ENCODE data around the gene PTCRA.
"Not testable (repeated sequence)": the region's sequence is repeated elsewhere in the genome, so short reads cannot be mapped to it uniquely, and the experiment has no call there.

The PTCRA gene

GRCh38 chr6:42902429-42903263 lies 13.2 kb upstream of the PTCRA start:
- DNase-seq (ENCODE audit: low read depth in 1 of 2, low spot score in 1 of 2): not testable (repeated sequence)

DNA sequence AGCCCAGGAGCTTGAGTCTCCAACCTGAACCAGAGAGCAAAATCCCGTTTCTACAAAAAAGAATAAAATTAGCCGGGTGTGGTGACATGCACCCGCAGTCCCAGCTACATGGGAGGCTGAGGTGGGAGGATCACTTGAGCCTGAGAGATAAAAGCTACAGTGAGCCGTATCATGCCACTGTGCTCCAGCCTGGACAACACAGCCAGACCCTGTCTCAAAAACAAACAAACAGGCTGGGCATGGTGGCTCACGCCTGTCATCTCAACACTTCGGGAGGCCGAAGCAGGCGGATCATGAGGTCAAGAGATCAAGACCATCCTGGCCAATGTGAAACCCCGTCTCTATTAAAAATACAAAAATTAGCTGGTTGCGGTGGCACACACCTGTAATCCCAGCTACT lies 11.4 kb upstream of the PTCRA start:
- DNase-seq (ENCODE audit: low read depth in 1 of 2, low spot score in 1 of 2): no peak

DNA sequence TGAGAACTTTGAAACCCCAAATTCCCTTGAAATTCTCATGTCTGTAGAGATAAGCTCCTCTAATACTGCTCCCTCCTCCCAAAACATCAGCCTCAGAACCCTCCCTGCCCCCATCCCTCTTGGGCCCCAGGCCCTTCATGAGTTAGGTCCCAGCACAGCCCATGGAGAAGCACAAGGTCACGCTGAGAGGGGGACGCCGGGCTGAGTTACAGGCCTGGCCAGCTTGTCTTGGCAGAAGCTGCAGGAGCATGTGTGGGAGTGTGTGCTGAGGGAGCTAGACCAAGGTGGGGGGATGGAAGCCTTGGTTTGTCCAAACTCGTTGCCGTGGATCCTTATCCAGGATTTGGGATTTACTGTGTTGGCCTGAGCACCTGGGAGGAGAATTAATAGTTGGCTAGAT lies 8.5 kb upstream of the PTCRA start:
- no peak for DNase-seq (ENCODE audit: low read depth in 1 of 2, low spot score in 1 of 2)

- no peak for DNase-seq (ENCODE audit: low read depth in 1 of 2, low spot score in 1 of 2)
Observed at GRCh38 chr6:42909835-42910234, 6.0 kb upstream of the PTCRA start.

DNA sequence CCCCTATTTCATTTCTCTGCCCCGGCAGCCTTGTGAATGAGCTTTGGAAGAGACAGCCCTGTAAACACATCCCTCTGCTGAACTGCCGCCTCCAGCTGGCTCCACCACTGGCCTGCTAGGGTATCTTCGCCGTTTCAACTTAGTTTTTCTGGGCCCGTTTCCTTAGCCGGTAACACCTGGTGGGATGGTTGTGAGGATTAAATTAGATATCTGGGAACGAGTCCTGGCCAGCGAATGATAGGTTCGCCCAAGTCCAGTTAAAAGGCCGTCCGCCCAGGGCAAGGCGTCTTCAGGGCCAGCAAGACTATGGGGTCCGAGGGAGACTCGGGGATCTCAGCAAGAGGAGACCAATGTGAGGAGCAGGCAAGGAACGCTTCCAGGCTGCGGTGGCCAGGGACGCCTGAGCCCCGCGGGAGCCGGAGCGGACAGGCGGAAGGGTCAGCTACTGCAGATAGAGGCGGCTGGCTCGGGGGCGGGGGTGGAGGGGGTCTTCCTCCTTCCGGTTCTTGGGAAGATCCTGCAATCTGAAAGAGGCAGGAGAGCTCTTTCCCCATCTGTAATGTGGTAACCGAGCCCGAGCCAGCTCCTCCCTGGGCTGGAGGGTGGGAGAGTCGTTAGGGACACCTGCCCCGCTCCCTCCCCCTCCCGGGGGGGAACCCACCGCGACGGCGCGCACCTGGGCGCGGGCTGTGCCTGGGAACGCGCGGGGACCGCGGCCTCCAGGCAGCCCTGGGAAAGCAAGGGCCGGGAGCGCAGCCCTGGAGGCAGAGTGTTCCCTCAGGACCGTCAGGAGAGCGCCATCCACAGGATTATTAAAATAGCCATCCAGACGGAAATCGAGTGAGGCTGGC lies 4.5 kb upstream of the PTCRA start:
- DNase-seq (ENCODE audit: low read depth in 1 of 2, low spot score in 1 of 2): no peak

DNA sequence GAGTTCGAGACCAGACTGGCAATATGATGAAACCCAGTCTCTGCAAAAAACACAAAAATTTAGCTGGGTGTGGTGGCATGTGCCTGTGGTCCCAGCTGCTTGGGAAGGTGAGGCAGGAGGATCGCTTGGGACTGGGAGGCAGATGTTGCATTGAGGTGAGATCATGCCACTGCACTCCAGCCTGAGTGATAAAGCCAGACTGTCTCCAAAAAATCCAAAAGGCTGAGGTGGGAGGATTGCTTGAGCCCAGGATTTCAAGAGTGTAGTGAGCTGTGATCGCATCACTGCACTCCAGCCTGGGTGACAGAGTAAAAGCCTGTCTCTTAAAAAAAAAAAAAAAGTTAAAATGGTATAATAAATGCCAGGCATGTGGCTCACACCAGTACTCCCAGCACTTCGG lies 1.3 kb upstream of the PTCRA start:
- no peak for DNase-seq (ENCODE audit: low read depth in 1 of 2, low spot score in 1 of 2)

- no peak for DNase-seq (ENCODE audit: low read depth in 1 of 2, low spot score in 1 of 2)
Observed at GRCh38 chr6:42916288-42916687, 435 bp downstream of the PTCRA start.

DNA sequence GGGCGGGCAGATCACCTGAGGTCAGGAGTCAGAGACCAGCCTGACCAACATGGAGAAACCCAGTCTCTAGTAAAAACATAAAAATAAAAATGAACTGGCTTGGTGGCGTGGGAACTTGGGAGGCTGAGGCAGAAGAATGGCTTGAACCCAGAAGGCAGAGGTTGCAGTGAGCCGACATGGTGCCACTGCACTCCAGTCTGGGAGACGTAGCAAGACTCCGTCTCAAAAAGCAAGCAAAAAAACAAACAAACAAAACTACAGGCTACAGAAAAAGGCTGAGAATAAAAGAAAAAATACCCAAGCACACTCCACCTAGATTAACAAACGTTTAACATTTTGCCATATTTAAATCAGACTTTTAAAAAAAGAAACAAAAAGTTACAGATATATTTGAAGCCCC lies 5.9 kb downstream of the PTCRA start:
- no peak for DNase-seq (ENCODE audit: low read depth in 1 of 2, low spot score in 1 of 2)

GRCh38 chr6:42923666-42924065 lies 7.8 kb downstream of the PTCRA start:
- DNase-seq (ENCODE audit: low read depth in 1 of 2, low spot score in 1 of 2): no peak

DNA sequence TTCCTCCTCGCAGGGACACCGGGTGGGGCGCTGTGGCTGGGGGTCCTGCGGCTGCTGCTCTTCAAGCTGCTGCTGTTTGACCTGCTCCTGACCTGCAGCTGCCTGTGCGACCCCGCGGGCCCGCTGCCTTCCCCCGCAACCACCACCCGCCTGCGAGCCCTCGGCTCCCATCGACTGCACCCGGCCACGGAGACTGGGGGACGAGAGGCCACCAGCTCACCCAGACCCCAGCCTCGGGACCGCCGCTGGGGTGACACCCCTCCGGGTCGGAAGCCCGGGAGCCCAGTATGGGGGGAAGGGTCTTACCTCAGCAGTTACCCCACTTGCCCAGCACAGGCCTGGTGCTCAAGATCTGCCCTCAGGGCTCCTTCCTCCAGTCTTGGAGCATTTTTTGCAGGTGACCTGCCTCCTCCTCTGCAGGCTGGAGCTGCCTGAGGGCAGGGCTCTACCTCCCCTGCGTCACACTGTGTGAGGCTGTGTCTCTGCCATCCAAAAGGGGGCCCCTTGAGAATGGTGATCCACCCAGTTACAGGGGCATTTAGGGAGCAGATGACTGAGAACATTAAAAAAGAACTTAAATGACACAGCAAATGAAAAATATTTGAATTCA lies 9.5 kb downstream of the PTCRA start:
- no peak for DNase-seq (ENCODE audit: low read depth in 1 of 2, low spot score in 1 of 2)

DNA sequence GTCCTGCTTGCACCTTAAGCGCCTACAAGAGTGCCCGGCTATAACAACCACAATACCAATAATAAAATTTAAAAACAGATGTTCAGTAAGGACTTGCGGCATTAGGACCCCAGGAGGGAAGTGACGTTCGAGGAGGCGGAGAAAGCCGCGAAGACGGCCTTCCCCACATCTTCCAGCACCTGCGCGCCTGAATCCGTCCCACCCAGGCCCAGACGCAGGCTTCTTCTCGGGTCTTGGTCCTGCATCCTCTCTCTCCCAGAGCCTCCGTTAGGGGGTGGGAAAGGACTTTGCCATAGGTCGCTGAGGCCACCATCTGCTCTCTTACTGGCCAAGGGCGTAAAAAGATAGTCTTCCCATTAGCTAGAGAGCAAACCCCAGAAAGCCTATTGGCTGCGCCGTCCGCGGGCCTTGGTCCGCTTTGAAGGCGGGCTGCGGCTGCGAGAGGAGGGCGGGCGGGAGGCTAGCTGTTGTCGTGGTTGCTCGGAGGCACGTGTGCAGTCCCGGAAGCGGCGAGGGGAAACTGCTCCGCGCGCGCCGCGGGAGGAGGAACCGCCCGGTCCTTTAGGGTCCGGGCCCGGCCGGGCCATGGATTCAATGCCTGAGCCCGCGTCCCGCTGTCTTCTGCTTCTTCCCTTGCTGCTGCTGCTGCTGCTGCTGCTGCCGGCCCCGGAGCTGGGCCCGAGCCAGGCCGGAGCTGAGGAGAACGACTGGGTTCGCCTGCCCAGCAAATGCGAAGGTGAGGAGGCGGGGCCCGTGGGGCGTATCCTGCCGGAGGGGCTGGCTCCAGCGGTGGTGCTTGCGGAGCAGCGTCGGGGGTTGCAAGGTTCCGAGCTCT lies 13.3 kb downstream of the PTCRA start, which contains the start of gene CNPY3:
Gene CNPY3, plus strand, starts transcription at position 495 of the 835 bp plus-strand sequence. Its CDS starts 91 bp downstream, at position 586.
- DNase-seq (ENCODE audit: low read depth in 1 of 2, low spot score in 1 of 2): peak; percentile 80 to 92

DNA sequence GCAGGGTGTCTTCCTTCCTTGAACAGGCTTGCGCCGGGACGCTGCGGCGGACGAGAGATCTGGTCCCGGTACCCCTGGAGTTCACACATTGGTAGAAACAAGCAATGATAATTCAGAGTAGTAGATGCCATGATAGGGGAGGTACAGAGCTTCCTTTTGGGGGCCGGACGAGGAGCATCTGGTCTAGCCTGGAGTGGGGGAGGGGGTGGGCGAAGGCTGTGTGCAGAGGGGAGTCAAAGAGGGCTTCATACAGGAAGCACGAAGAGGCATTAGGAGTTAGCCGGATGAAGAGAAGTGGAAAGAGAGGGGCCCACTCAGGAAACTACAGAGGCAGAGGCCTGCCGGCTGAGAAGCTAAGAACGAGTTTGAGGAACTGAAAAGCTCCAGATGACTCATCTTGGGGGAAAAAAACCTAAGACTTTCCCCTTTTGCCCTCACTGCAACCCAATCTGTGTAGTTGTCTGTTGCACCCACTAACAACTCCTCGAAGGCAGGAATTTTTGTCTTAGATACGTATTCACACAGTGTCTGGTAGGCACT lies 14.0 kb downstream of the PTCRA start:
- peak; percentile 44 to 65 for DNase-seq (ENCODE audit: low read depth in 1 of 2, low spot score in 1 of 2)

GRCh38 chr6:42932412-42932811 lies 16.6 kb downstream of the PTCRA start:
- no peak for DNase-seq (ENCODE audit: low read depth in 1 of 2, low spot score in 1 of 2)

DNA sequence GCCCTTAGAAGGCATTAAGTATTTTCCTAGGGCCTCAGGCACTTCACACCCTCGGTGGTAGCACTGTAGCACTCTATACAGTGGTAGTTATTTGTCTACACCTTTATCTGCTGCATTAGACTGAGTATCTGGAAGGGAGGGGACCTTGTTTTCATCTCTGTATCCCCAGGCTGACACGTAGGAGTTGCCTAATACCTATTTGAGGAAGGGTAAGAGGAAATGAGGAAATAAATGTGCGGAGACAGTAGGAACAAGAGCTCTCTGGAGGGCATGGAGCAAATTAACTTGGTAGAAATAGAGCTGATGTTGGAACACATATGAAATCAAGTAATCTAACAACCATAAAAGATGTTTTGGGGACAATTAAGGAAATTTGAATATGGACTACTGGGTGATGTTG lies 17.4 kb downstream of the PTCRA start:
- DNase-seq (ENCODE audit: low read depth in 1 of 2, low spot score in 1 of 2): no peak

DNA sequence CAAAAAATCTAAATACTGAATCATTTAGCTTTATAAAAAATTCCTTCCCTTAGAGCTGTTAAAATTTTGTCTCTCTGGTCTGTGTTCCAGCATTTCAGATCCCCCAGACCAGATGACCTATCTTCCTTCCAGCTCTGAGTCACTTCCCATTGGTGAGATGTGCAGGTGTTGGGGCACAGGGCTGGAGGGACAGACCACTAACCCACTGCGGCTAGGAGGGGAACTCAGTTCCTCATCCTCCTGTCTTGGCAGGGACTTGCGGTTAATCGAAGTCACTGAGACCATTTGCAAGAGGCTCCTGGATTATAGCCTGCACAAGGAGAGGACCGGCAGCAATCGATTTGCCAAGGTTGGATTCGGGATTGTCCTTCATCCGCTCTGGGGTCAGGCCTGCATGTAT lies 19.5 kb downstream of the PTCRA start:
- no peak for DNase-seq (ENCODE audit: low read depth in 1 of 2, low spot score in 1 of 2)

DNA sequence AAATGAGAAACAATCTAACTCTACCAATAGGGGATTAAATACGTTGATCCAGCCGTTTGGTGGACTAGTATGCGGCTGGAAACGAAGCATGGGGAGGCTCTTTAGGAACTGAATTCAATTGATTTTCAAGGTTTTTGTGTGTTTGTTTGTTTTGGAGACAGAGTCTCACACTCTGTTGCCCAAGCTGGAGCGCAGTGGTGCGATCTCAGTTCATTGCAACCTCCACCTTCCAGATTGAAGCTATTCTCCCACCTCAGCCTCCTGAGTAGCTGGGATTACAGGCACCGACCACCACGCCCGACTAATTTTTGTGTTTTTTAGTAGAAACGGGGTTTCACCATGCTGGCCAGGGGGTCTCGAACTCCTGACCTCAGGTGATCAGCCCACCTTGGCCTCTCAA lies 20.5 kb downstream of the PTCRA start:
- no peak for DNase-seq (ENCODE audit: low read depth in 1 of 2, low spot score in 1 of 2)

GRCh38 chr6:42937548-42938427 lies 21.9 kb downstream of the PTCRA start:
- no peak for DNase-seq (ENCODE audit: low read depth in 1 of 2, low spot score in 1 of 2)

- DNase-seq (ENCODE audit: low read depth in 1 of 2, low spot score in 1 of 2): no peak
Observed at GRCh38 chr6:42938428-42938796, 22.6 kb downstream of the PTCRA start.

DNA sequence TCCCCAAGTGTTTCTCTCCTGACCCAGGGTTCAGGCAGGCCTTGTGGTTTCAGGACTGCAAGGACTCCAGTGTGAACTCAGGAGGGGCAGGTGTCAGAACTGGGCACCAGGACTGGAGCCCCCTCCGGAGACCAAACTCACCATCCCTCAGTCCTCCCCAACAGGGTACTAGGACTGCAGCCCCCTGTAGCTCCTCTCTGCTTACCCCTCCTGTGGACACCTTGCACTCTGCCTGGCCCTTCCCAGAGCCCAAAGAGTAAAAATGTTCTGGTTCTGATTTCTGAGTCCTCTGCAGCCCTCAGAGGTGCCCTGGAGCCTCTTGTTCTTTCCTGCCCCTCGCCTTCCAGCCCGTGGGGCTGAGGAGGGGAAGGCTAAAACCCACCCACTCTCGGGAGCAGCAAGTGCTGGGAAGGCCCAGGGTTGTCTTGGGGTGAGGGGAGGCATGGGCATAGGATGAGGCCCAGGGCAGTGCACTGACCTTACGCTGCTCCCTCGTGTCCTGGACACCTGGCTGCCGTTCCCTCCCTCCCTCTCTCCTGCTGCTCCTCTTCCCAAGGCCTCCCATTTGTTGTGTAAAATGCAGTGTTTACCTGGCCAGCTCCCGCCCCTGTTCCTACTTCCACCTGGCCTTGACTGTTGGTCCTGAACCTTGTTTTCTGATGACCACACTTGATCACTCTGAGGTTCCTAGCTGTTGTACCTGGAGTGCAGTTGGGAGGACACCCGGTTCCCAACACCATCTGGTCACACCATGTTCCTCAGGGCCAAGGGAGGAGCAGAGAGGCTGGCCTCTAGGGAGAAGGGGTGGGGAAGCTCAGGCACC lies 23.3 kb downstream of the PTCRA start:
- no peak for DNase-seq (ENCODE audit: low read depth in 1 of 2, low spot score in 1 of 2)
